Activated CD4-positive, alpha-beta memory T cell treated with anti-CD3 and anti-CD28 coated beads, Interleukin-2, amount 10 ng/mL, durations not matched to agents 7 days and 5 days (primary cell): ENCODE results near the gene KMT2C. TPM values are rescaled to one million over a fixed set of nuclear protein-coding genes. Genes with fewer than 3 reads are reported as not detected.

Source experiments
- CTCF ChIA-PET: fragments of 350-600 bp; sonication (Branson Sonifier 250); formaldehyde crosslinking; loops from one replicate; lab custom pipeline; 2021; ENCODE audit warnings: antibody characterized with exemption, inconsistent platforms; lab: Charles Lee
- POLR2A ChIA-PET: fragments of 350-600 bp; sonication (Branson Sonifier 250); formaldehyde crosslinking; loops from one replicate; lab custom pipeline; 2021; ENCODE audit warnings: antibody characterized with exemption; lab: Charles Lee
- DNase-seq: peaks from one replicate; pipeline ENCODE4 v3.0.0-alpha.2; 2020
- H3K27ac Mint-ChIP-seq: one replicate; pipeline ENCODE4 v1.8.0; 2021; ENCODE audit warnings: mild to moderate bottlenecking, mixed read lengths
- H3K27me3 Mint-ChIP-seq: one replicate; pipeline ENCODE4 v1.8.0; 2021; ENCODE audit warnings: mixed read lengths
- H3K36me3 Mint-ChIP-seq: one replicate; pipeline ENCODE4 v1.8.0; 2021; ENCODE audit warnings: low read depth, mixed read lengths
- H3K4me1 Mint-ChIP-seq: one replicate; pipeline ENCODE4 v1.8.0; 2021; ENCODE audit warnings: mixed read lengths
- H3K4me3 Mint-ChIP-seq: one replicate; pipeline ENCODE4 v1.8.0; 2021; ENCODE audit warnings: mild to moderate bottlenecking, mixed read lengths
- H3K9me3 Mint-ChIP-seq: one replicate; pipeline ENCODE4 v1.8.0; 2021; ENCODE audit warnings: mixed read lengths
- total RNA-seq, 2 experiments: library from RNA; stranded (reverse); gene quantifications; one replicate each; pipeline ENCODE4 v1.2.3, GENCODE V29; 2021

Gene KMT2C
- total RNA-seq, 2 experiments from 2014 or later: 58.9 to 63.4 TPM

DNA sequence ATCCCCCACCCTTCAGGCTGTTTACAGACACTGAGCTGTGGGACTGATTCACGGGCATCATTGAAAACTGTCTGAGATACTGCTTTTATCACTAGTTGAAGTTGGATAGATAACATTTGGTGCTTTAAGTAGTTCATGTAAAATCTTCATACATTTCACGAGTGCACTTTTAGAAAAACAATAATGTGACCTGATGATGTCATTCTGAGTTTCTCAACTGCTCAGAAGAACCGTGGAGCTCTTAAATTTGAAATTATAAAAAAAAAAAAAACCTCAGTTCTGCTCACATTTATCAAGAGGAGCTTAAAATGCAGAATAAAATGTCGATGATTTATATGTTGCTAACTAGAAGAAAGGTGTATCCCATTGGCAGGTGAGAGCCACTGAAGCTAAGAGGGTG, 328.8 kb downstream of the KMT2C start:
- no peak for DNase-seq
- no peaks in the 10 kb centered on the region for H3K9me3 Mint-ChIP-seq
- H3K36me3 Mint-ChIP-seq: peaks cover 17% of the 10 kb centered on the region
- no peak overlapping the region for H3K4me3 Mint-ChIP-seq
- ChIA-PET CTCF (interaction anchor here (1.3 to 1.4 kb wide), 2 partner anchors 31 to 324 kb away, joined by 3 to 8 read pairs; no protein-coding TSS in a partner anchor), POLR2A (interaction anchor here (1.2 kb wide), 1 partner anchor 20 kb away, joined by 3 read pairs; no protein-coding TSS in a partner anchor)
- H3K4me1 Mint-ChIP-seq: no peaks in the 10 kb centered on the region
- H3K27me3 Mint-ChIP-seq: no peaks in the 10 kb centered on the region
- no peak overlapping the region for H3K27ac Mint-ChIP-seq

DNA sequence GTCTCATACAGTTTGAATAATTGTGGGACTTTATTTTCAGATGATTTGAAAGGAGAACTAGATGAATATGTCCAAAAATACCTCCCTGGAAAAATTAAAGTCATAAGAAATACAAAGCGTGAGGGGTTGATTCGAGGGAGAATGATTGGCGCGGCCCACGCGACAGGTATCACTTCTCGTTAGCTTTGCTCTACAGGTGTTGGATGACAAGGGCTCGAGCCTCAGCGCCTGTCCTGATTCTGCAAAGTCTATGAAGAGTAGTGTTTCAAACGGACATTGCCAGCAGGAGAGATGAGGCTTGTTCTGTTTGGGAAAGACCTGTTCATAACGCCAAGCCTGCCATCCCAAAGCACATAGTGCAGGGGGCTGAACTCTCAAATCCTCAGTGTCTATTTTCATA, 330.6 kb downstream of the KMT2C start:
- Mint-ChIP-seq H3K27ac (no peak overlapping the region), H3K4me3 (no peak overlapping the region), H3K4me1 (no peaks in the 10 kb centered on the region), H3K27me3 (no peaks in the 10 kb centered on the region), H3K9me3 (no peaks in the 10 kb centered on the region), H3K36me3 (peaks cover 13% of the 10 kb centered on the region)
- ChIA-PET POLR2A (no interaction called here), CTCF (no interaction called here)
- no peak for DNase-seq

DNA sequence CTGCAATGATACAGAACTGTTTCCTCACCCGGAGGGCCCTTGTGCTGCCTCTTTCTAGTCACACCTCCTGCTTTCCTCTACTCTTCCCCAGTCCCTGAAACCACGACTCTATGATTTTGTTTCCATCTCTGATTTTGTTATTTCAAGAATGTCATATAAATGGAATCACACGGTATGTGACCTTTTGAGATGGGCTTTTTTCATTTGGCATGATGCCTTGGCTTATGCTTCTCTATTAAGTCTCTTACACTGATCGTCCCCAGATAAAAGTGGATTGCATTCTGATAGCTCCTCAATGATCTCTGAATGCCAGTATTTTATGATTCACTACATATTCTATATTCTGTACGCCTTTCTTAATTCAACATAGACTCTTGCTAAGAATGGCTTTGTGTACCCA, 332.1 kb downstream of the KMT2C start:
- Mint-ChIP-seq H3K9me3 (no peaks in the 10 kb centered on the region), H3K27ac (no peak overlapping the region), H3K36me3 (peaks cover 13% of the 10 kb centered on the region), H3K4me1 (no peaks in the 10 kb centered on the region), H3K27me3 (no peaks in the 10 kb centered on the region), H3K4me3 (no peak overlapping the region)
- no peak for DNase-seq
- ChIA-PET CTCF (no interaction called here), POLR2A (no interaction called here)

DNA sequence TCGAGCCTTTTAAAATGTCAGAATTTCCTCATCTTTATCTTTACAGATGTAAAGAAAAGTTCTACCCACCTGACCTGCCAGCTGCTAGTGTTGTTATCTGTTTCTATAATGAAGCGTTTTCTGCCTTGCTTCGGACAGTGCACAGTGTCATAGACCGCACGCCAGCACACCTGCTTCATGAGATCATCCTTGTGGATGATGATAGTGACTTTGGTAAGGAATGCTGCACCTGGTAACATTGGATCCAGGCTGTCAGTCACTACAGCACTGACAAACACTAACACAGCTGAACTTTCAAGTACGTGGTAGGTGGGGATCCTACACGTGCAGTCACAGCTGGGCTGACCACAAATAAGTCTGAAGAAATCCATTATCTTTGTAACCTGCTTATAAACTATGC, 332.7 kb downstream of the KMT2C start:
- H3K9me3 Mint-ChIP-seq: no peaks in the 10 kb centered on the region
- CTCF ChIA-PET: no interaction called here
- POLR2A ChIA-PET: no interaction called here
- H3K27me3 Mint-ChIP-seq: no peaks in the 10 kb centered on the region
- H3K27ac Mint-ChIP-seq: no peak overlapping the region
- peaks cover 13% of the 10 kb centered on the region for H3K36me3 Mint-ChIP-seq
- no peak overlapping the region for H3K4me3 Mint-ChIP-seq
- no peak for DNase-seq
- no peaks in the 10 kb centered on the region for H3K4me1 Mint-ChIP-seq

DNA sequence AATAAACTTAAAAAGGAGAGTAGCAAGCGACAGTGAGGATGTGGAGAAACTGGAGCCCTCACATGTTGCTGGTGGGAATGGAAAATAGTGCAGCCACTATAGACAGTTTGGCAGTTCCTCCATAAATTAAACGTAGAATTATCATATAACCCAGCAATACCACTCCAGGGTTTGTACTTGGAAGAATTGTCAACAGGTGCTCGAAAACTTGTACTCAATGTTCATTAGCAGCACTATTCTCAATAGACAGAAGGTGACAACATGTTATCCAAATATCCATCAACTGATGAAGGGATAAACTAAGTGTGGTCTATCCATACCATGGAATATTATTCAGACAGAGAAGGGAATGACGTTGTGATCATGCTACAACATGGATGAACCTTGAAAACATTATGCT, 338.5 kb downstream of the KMT2C start:
- H3K4me3 Mint-ChIP-seq: no peak overlapping the region
- ChIA-PET CTCF (no interaction called here), POLR2A (no interaction called here)
- no peak overlapping the region for H3K27ac Mint-ChIP-seq
- no peak for DNase-seq
- no peaks in the 10 kb centered on the region for H3K9me3 Mint-ChIP-seq
- H3K4me1 Mint-ChIP-seq: no peaks in the 10 kb centered on the region
- no peaks in the 10 kb centered on the region for H3K27me3 Mint-ChIP-seq
- peaks cover 10% of the 10 kb centered on the region for H3K36me3 Mint-ChIP-seq

DNA sequence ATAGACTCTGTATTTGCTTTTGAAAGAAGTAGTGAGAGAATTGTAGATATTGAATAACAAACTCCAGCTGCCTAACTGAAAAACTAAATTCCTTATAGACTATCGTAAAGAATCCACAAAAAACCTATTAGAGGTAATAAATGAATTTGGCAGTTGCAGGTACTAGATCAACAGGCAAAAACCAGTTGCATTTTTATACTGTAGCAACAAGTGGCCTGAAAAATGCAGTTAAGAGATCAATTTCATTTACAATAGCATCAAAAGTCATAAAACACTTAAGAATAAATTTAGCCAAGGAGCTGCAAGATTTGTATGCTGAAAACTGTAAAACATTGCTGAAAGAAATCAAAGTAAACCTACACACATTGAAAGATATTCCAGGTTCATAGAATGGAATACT, 340.0 kb downstream of the KMT2C start:
- H3K4me3 Mint-ChIP-seq: no peak overlapping the region
- H3K27me3 Mint-ChIP-seq: no peaks in the 10 kb centered on the region
- H3K27ac Mint-ChIP-seq: no peak overlapping the region
- DNase-seq: no peak
- H3K4me1 Mint-ChIP-seq: no peaks in the 10 kb centered on the region
- ChIA-PET CTCF (no interaction called here), POLR2A (no interaction called here)
- peaks cover 4% of the 10 kb centered on the region for H3K36me3 Mint-ChIP-seq
- H3K9me3 Mint-ChIP-seq: no peaks in the 10 kb centered on the region

DNA sequence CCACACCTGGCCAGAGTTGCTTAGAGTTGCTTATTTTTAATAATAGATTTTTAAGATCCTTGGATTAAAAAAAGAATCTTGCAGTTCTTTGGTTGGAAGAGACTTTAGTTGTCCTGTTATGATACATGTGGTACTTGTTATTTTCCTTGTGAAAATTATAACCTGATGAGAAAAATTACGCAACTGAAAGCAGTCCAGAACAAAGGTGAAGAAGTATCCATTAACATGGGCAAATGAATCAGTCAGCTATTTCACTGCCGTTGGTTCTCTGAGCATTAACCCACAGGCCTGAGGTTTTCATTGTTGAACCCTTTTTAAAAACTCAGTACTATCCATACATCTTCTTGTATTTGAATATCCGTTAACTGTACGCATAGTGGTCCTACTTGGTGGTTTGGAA, 342.1 kb downstream of the KMT2C start:
- no peak for DNase-seq
- no peaks in the 10 kb centered on the region for H3K4me1 Mint-ChIP-seq
- no peak overlapping the region for H3K4me3 Mint-ChIP-seq
- peaks cover 11% of the 10 kb centered on the region for H3K9me3 Mint-ChIP-seq
- no peaks in the 10 kb centered on the region for H3K27me3 Mint-ChIP-seq
- peaks cover 9% of the 10 kb centered on the region for H3K36me3 Mint-ChIP-seq
- ChIA-PET POLR2A (no interaction called here), CTCF (no interaction called here)
- no peak overlapping the region for H3K27ac Mint-ChIP-seq

DNA sequence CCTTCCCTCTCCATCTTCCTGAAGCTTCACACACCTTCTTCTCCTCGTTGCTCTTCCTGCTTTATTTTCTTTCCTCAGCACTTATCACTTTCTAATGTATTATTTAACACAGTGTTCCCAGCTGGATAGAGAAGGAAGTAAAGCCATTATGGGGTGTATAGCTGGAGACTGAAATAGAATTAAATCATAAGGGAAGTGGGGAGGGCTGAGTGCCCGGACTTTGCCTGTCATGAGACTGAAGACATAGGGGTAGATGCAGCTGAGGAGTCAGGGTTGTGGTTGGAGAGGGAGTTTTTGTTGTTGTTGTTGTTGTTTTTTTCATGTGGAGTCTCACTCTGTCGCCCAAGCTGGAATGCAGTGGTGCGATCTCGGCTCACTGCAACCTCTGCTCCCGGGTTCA, 345.1 kb downstream of the KMT2C start:
- Mint-ChIP-seq H3K27me3 (no peaks in the 10 kb centered on the region), H3K4me1 (no peaks in the 10 kb centered on the region), H3K27ac (no peak overlapping the region), H3K4me3 (no peak overlapping the region), H3K9me3 (peaks cover 25% of the 10 kb centered on the region), H3K36me3 (peaks cover 12% of the 10 kb centered on the region)
- ChIA-PET POLR2A (interaction anchor here (1.0 kb wide), 1 partner anchor 12 kb away, joined by 3 read pairs; no protein-coding TSS in a partner anchor), CTCF (no interaction called here)
- DNase-seq: no peak

DNA sequence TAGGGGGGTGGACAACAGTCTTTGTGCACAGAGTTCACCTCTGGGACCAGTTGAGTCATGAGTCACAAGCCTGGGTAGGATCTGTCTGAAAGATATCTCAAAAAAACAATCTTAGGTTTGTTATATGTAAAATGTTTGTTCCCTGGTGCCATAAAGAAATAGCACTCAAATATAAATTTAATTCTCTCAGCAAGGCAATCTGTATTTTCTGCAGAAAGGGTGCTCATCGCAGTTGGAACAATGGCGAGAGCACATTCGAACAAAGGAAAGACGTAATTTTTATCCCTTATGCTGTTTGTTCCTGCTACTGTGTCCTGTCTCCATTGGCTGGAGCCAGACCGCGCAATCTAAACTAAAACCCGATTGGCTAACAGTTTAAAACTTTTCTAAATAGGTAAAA, 346.6 kb downstream of the KMT2C start:
- POLR2A ChIA-PET: no interaction called here
- DNase-seq: no peak
- Mint-ChIP-seq H3K4me3 (no peak overlapping the region), H3K27me3 (no peaks in the 10 kb centered on the region), H3K4me1 (no peaks in the 10 kb centered on the region), H3K36me3 (peaks cover 17% of the 10 kb centered on the region), H3K9me3 (peaks cover 25% of the 10 kb centered on the region), H3K27ac (no peak overlapping the region)
- CTCF ChIA-PET: no interaction called here

DNA sequence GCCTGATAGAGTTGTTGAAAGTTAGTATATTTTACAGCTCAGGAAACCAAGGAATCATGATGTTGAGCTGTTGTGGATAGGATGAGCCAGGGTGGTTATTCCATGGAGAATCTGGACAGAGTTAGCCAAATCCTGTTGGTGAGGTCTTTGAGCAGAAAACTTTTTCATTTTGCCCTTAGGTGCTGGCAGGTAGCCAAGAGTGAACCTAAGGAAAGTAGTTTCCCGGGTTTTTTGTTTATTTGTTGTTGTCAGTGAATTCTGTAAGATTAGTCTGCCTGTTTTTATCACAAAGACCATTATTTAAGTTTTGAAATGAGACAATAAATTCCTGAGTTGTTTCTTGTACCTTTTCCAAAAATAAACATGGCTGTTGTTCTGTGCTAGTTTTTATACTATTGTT, 349.3 kb downstream of the KMT2C start:
- Mint-ChIP-seq H3K36me3 (peaks cover 15% of the 10 kb centered on the region), H3K4me3 (no peak overlapping the region), H3K9me3 (peaks cover 25% of the 10 kb centered on the region), H3K27me3 (no peaks in the 10 kb centered on the region), H3K27ac (no peak overlapping the region), H3K4me1 (no peaks in the 10 kb centered on the region)
- CTCF ChIA-PET: no interaction called here
- DNase-seq: no peak
- POLR2A ChIA-PET: no interaction called here

DNA sequence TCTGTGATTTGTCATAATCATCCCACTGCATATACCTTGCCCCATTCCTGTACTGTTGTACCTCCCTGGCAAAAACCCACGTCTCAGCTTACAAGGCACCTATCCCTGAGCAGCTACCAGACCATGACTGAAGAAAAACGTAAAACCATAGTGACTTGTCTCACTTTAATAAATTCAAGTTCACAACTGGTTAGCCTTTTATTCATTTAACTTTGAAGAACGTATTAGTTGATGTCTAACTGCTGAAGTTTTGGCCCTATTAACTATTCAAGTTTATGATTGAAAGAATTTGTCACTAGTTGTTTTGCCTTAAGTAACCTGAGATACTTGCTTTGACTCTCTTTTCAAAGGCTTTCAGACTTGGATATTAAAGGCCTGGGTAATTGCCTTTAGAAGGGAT, 350.7 kb downstream of the KMT2C start:
- H3K9me3 Mint-ChIP-seq: peaks cover 25% of the 10 kb centered on the region
- H3K4me1 Mint-ChIP-seq: no peaks in the 10 kb centered on the region
- no peak for DNase-seq
- H3K27me3 Mint-ChIP-seq: no peaks in the 10 kb centered on the region
- ChIA-PET POLR2A (no interaction called here), CTCF (no interaction called here)
- H3K4me3 Mint-ChIP-seq: no peak overlapping the region
- no peak overlapping the region for H3K27ac Mint-ChIP-seq
- H3K36me3 Mint-ChIP-seq: peaks cover 15% of the 10 kb centered on the region

Other genes with a start within 250 kb of the KMT2C start
- gene XRCC2, start 240.1 kb upstream of the KMT2C start, total RNA-seq: 1 to 10 TPM; 9.6 to 9.7 TPM